Fibroblast of skin of right biceps (primary cell): ENCODE measurements around the gene AUNIP.
"Not testable (repeated sequence)": the region's sequence is repeated elsewhere in the genome, so short reads cannot be mapped to it uniquely, and the experiment has no call there.

Source experiments
- DNase-seq: peaks from one replicate; pipeline ENCODE4 v3.0.0-alpha.2; 2013

The AUNIP gene

DNA sequence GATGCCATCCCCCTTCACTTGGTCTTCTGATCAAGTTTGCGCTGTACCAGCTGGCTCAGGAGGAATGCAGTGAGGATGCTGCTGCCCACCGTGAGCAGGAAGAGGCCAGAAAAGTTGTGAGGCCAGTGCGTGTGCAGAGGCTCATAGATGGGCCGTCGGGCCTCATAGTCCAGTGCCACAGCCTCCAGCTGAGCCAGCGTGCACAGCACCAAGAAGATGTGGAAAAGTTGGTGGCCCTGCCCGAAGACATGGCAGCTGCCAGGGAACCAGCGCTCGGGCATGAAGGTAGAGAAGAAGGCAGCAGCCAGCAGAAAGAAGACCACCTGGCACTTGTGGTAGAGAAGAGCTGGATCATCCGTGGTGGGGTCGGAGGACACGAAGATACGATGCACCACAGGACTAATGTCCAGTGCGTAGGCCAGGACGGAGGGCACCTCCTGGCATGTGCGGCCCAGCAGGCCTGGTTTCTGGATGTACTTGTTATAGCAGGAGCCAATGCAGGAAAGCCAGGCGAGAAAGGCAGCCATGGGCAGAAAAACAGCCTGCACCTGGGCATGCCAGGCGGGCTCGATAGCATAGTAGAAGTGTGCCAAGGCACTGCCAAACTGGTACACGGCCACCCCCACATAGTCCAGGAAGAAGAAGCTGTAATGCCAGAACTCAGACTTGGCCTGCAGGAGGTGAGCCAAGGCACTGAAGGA is 3.7 kb upstream of the AUNIP start:
- DNase-seq = no peak

DNA sequence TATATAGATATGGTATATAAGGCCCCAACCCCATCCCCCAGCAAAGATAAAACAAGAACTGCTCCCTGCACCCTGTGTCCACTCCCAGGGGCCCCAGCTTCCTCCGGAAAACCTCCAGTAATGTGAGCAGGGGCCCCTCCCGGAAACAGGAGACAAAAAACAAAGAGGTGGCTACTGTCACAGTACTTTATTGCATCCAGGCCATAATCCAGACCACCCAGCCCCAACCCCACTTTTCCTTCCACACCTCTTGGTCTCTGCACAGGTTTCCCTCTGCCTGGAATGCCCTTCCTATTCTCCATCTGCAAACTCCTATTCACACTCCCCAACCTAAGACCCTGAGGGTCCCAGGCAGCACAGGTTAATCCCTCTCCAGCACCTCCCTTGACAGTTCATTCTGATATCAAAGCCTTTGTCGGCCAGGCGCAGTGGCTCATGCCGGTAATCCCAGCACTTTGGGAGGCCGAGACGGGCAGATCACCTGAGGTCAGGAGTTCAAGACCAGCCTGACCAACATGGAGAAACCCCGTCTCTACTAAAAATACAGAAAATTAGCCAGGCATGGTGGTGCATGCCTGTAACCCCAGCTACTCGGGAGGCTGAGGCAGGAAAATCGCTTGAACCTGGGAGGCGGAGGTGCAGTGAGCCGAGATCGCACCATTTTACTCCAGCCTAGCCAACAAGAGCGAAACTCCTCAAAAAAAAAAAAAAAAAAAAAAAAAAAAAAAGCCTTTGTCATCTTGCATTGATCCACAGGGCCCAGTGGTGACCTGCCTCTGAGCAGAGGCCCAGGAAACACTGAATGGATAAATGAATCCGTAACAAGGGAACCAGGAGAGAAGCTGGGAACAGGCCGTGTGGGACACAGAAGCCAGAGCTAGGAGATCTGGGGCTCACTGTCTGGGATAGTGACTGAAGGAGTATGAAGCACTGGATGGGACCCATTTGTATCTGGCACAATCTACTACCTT is 2.3 kb upstream of the AUNIP start:
- DNase-seq = no peak

DNA sequence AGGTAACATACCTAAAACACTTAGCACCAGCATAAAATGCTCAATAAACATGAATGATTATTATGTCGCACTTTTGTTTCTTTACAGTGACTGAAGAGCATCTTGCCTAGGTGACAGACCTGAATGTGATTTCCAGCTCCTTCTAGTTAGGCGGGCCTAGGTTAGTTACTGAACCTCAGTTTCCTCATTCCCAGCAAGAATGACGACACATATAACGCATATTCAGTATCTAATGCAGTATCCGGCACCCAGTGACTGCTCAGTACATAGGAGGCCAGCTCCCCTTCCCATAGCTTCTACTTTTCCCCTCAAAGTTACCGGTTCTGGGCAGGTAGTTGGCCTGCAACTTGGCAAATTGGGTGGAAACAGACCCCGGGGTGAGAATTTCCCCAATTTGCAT is 763 bp downstream of the AUNIP start:
- DNase-seq = no peak

DNA sequence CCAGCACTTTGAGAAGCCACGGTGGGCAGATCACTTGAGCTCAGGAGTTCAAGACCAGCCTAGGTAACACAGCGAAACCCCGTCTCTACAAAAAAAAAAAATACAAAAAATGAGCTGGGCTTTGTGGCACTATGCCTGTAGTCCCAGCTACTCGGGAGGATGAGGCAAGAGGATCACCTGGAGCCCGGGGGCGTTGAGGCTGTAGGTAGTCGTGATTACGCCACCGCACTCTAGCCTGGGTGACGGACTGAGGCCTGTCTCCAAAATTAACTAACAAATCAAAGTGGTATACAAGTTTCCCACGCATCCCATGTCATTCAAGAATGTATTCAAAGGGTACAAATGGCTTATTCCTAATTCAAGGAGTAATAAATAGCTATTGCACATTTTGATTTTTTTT is 2.4 kb downstream of the AUNIP start:
- no peak for DNase-seq

DNA sequence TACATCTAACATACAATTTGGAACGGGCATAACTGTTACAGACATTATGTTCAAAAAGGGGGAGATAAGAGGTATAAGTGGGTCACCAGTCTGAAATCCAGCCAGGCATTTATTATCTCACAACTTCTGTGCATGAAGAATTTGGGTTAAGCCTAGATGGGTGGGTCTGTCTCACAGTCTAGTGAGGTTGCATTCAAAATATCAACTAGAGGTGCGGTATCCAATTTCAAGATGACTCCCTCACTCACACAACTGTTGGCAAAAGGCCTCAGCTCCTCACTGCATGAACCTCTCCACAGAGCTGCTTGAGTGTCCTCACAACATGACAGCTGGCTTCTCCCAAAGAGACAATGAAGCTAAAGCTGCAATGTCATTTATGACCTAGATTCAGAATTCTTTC is 4.7 kb downstream of the AUNIP start:
- no peak for DNase-seq

DNA sequence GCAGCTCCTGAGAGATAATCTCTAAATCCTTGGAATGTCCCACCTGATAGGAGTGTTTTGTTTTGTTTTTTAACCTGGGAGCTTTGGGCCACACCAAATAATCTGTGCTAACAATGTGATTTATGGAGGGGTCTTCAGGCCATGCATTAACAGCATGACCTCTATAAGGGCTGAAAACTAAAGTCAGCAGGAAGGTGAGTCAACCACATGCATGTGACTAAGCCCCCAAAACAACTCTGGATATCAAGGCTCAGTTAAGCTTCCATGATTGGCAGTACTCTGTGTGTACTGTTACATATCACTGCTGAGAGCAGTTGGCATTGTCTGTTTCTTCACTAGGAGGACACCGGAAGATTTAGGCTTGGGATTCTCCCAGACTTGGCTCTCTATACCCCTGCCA is 10.7 kb downstream of the AUNIP start:
- peak; percentile 26 for DNase-seq

DNA sequence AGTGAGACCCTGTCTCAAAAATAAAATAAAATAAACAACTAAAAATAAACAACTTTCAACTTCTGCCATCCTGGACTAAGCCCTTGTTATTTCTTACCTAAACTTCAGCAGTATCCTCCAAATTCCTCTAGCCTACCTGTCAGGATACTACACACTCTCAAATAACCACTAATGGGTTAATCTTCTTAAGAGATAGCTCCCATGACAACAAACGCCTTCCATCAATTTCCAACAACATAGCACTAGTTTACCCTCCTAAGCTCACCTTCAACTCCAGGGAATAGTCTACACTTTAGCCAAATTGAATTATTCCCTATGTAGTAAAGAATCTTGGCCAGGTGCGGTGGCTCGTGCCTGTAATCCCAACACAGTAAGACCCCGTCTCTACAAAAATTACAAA is 11.3 kb downstream of the AUNIP start:
- no peak for DNase-seq

DNA sequence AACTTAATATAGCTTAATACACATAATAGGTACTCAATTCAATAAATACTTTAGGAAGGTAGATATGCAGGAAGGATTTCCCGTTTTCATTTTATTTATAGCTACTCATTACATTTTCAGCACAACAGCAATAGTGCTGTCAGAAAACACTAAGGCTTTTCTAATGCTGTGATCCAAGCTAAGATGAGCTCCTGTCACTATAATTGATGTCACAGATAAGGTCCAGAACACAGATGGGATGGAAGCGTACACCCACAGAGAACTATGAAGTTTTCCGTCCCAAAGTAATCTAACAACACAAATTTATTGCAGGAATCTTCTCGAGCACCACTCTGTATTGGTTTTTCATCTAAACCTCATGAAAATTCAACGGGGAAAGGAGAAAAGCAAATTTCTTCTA is 13.6 kb downstream of the AUNIP start:
- DNase-seq = no peak

DNA sequence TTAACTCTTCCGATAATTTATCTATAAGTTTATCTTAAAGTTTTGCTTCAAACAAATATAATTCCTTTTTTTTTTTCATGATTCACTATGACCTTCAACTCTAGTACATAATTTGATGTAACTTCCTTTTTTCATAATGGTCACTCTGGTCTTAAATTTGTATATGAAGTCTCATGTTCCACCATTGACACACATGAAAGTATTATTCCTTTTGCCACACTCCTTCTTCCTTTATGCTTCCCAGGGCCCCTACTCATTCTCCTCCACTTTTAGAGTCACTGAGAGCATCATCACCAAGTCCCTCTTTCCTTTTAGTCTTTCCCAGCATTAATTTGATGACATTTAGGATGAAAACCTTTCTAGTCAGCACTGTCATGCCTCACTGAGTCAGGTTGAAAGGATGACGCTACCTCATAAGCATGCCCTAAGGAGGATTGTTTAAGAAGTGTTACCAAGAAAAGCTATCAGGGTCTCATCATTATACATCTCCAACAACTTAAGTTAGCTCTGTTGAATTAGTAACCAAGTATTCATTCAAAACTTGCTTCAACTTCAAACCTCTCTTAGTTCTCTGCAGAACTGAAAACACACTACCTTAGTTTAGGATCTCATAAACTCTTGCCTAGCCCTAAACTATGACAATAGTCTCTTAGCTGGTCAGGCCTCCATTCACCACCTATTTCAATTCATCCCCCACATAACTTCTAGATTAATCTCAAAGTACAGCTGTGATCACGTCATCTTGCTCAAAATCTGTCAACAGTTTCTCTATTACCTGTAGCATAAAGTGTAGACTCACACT is 14.5 kb downstream of the AUNIP start:
- no peak for DNase-seq

DNA sequence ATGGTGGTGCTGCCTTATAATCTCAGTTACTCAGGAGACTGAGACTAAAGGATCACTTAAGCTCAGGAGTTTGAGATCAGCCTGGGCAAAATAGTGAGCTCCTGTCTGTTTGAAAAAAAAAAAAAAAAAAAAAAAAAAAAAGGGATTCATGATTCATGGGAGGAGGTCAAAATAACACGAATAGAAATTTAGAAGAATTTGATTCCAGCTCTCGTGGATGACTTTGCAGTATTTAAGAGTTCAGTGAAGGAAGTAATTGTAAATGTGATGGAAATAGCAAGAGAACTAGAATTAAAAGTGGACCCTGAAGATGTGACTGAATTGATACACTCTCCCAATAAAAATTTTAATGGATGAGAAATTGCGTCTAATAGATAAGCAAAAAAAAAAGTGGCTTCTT is 15.8 kb downstream of the AUNIP start:
- no peak for DNase-seq

DNA sequence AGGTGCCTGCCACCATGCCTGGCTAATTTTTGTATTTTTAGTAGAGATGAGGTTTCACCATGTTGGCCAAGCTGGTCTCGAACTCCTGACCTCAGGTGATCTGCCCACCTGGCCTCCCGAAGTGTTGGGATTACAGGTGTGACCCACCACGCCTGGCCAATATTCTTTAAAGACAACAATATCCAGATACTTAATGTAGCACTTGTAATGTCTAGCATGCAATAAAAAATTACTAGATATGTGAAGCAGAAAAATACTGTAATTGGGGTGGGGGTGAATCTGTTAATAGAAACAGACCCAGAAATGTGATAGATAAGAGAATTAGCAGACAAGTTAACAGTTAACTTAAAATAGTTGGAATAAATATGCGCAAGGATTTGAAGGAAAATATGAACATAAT is 19.4 kb downstream of the AUNIP start:
- DNase-seq = not testable (repeated sequence)

DNA sequence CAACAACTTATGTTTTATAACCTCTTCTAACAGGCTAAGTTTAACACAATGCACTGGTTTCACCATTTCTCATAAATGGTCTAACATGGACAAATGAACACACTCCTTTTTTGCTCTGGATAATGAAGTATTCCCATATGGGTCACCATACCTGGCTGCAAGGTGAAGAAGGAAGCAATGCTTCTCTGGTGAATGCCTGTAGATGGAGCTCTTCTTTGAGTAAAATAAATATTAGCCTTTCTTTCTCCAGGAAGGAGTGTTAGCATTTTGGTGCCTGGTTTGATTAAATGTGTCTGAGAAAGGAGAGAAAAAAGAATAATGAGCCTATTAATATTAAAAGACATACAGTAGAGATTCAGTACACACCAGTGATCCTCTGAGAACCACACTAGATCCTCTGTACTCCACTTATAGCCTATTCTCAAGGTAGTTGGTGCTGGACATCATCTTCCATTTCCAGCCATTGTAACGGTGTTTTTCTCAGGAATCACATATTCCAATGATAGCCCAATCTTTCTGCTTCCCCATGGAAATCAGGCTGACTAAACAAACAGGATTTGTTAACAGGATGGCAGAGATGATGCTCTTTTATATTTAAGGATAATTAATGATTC is 21.9 kb downstream of the AUNIP start:
- no peak for DNase-seq

DNA sequence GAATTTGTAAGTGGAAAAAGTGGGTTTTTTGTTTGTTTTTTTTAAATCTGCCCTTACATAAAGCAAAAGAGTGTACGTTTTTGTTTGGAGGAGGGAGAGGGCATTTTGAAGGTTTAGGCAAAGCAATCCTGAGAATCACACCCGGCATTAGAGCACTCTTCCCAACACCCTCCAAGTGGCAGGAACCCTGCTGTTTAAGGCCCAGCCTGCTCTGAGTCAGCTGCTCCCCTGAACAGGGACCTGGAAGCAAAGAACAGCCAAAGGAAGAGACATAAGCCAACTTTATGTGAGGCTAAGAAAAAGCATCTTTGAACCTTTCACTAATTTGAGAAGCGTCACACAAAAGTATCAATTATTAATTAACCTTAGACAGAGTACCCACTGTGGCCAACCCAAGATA is 22.6 kb downstream of the AUNIP start:
- no peak for DNase-seq

DNA sequence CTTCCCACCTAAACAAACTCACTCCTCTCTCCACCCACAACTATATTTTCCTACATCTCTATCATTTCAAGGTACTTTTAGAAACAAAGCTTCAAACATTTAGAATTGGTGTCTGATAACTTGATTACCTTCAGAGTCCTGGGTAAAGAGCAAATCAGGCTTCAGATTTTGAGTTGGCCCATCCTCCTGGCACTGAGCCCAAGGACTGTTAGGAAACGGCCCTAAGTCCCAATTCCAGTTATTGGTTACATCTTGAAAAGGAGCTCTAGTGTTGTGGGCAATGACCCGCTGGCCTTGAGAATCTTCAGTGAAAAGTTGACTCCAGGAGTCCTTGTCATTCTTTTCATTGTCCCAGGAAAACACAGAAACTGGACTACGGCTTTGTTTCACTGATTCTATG is 24.4 kb downstream of the AUNIP start:
- DNase-seq = no peak

DNA sequence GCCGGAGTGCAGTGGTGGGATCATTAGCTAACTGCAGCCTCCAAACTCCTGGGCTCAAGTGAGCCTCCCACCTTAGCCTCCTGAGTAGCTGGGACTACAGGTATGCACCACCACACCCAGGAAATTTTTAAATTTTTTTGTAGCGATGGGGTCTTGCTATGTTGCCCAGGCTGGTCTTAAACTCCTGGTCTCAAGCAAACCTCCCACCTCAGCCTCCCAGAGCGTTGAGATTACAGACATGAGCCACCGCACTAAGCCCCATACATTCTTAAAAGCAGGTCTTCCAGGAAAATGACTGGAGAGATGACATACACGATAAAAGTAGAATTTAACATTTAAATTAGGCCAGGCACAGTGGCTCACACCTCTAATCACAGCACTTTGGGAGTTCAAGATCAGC is 26.1 kb downstream of the AUNIP start:
- no peak for DNase-seq

DNA sequence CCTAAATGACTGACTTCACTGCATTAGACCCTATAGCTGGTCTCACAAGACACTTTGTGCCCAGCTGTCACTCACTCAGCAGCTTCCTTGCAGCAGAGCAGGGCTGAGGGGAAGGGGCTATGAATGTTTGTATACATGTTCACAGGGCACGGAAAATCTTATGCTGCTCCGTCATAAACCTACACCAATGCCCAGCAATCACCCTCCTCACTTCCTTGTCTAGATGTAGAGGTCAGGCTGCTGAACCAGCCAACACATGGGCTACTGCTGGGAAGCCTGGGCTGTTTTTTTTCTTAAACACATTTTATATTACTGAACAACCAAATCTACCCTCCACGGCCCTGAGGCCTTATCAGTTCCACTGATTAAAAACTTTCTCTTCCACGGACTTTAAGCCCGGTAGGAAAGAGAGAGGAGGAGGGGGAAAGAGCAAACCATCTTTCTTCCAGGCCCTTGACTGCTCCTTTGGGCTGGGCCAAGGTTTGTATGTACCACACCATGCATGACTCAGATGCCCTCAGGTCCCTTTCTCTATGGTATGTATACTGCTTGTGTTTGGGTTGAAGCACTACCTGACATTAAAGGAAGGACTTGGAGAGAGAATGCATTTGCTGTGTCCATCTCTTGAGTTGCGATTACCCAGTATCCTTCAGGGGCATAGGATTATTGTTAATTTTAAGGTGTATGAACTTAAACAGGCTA is 26.8 kb downstream of the AUNIP start:
- no peak for DNase-seq

DNA sequence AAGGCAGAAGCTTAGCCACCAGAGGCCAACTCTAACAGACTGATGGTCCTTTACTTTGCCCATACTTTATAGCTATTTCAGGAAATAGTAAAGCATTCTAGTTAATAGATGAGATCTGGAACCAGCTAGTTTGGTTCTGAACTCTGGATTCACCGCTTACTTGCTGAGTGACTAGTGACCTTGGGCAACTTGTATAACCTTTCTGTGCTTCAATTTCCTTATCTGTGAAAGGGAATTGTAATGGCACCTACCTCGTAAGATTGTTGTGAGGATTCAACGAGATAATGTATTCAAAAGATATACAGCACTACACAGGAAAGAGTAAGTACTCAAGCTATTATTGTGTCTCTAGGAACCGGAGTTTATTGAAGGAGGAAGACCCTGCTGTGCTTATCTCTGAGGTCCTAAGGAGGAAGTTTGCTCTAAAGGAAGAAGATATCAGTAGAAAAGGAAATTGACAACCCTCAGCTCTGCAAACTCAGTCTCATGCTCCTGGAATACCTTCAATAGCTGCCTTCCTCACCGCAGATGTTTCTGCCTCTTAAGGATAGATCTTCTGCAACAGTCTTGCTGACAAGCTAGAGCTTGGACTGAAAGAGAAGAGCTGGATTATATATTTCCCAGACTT is 27.6 kb downstream of the AUNIP start:
- DNase-seq = no peak

DNA sequence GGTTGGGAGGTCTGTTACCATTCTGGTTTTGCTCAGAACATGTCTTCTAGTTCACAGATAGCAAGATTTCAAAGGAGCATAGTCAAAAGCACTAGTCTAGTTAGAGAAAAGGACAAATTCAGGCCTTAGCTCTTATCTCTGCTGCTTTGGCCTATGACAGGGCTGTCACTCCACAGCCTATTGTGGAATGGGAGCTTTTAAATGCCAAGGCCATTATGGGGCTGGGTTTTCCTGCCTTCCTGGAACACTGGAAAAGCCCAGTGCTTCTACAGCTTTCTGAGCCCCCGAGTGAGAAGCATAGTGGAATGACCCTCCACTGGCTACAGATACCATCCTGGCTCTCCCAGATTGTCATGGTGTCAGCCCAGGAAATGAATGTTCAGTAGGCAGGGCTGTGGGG is 30.2 kb downstream of the AUNIP start:
- no peak for DNase-seq

DNA sequence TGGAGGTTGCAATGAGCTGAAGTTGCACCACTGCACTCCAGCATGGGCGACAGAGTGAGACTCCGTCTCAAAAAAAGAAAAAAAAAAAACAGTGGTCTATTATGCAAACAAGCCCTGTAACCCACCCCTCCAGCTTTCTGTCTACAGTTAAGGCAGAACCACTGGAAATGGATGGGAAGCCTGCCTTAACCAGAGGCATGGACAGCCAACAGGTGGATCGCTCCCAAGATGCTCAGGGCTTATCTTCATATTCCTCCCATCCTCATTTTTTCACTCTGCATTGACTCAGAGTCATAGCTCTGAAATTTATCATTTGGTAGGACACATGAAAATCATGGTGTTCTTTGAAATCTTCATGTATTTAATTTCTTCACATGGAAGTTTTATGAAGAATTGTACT is 30.8 kb downstream of the AUNIP start:
- no peak for DNase-seq

DNA sequence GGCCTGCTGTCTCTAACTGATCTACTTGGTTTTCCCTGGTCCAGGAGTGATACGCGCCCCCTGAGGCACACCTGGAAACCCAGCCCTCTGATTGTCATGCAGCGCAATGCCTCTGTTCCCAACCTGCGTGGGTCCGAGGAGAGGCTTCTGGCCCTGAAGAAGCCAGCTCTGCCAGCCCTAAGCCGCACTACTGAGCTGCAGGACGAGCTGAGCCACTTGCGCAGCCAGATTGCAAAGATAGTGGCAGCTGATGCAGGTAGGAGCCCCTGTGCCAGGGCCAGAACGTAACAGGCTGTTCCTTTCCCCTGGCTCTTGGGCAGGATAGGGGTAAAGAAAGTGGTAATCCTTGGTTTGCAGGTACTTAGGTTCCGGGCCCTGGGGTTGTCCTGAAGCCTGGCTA is 32.7 kb downstream of the AUNIP start:
- DNase-seq = no peak

DNA sequence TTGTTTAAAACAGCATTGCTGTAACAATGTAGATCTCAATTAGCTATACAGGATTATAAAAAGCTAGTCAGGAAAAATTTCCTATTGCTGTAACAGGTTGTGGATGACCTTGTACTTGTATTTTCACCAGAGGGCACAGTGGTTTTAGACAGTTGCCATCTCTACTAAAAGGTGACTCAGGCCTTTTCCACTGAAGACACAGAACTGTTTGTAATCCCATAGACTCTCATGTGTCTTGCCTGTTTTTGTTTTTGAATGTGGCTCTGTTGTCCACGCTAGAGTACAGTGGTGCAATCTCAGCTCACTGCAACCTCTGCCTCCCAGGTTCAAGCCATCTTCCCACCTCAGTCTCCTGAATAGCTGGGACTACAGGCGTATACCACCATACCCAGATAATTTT is 33.7 kb downstream of the AUNIP start:
- DNase-seq = no peak

DNA sequence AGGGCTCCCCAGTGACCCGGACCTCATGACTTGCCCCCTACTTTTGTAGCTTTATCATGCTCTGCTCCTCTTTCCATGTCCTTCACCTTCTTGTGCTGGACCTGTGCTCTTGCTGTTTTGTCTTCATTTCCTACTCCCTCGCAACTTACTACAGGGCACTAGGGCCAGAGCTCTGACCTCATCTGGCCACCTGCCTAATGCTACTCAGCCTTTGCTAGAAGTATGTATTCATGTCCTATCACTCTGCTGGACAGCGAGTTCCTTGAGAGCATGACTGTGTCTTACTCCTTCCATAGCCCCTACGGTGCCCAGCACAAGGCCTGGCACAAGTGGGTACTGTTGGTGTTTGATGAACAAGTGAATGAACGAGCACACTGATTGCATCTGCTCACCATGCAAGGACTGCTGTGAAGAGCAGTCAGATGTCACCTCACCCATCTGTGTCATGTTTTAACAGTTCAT is 37.6 kb downstream of the AUNIP start:
- no peak for DNase-seq
